Fibroblast of lung (primary cell): Measurements from ENCODE around the gene EFNA5. TPM values are rescaled to one million over a fixed set of nuclear protein-coding genes. Genes with fewer than 3 reads are reported as not detected.

Experiments
- DNase-seq, 2 donors: peaks; one replicate each; pipeline versions ENCODE4 v3.0.0 to v3.0.0-alpha.2; 2010; ENCODE audit warnings: low read depth in 2 of 2
- H2AFZ ChIP-seq: 2 replicates; pipeline ENCODE4 v1.5.1; 2012; ENCODE audit warnings: low read length, control low read depth, inconsistent platforms
- H3K27ac ChIP-seq: 2 replicates; pipeline ENCODE4 v1.5.1; 2011; ENCODE audit warnings: low read length, control low read depth; ENCODE audit not compliant: insufficient read depth
- H3K27me3 ChIP-seq: 2 replicates; pipeline ENCODE4 v1.5.1; 2011; ENCODE audit warnings: mild to moderate bottlenecking, low read length; ENCODE audit not compliant: control insufficient read depth, insufficient read depth
- H3K36me3 ChIP-seq: 2 replicates; pipeline ENCODE4 v1.5.1; 2011; ENCODE audit warnings: low read length; ENCODE audit not compliant: control insufficient read depth, insufficient read depth
- H3K4me1 ChIP-seq: 2 replicates; pipeline ENCODE4 v1.5.1; 2011; ENCODE audit warnings: low read length; ENCODE audit not compliant: control insufficient read depth, insufficient read depth; ENCODE audit errors: extremely low read depth
- H3K4me2 ChIP-seq: 2 replicates; pipeline ENCODE4 v1.5.1; 2011; ENCODE audit warnings: low read length, control low read depth; ENCODE audit not compliant: insufficient read depth; ENCODE audit errors: extremely low read depth
- H3K4me3 ChIP-seq, 4 experiments: fragments of 200-600 bp in 1 of 4; sonication (generic) in 1 of 4; replicated peaks in 1 of 4; 2 replicates each; pipeline ENCODE4 v1.5.1; 2011 to 2016; ENCODE audit warnings: low read length in 4 of 4, low read depth in 3 of 4, mild to moderate bottlenecking in 3 of 4, control low read depth in 2 of 4, inconsistent platforms in 1 of 4, mixed read lengths in 1 of 4; ENCODE audit not compliant: insufficient read depth in 1 of 4; ENCODE audit errors: control extremely low read depth in 1 of 4
- H3K79me2 ChIP-seq: 2 replicates; pipeline ENCODE4 v1.5.1; 2012; ENCODE audit warnings: mild to moderate bottlenecking, low read length, inconsistent platforms; ENCODE audit not compliant: control insufficient read depth, insufficient read depth
- H3K9ac ChIP-seq: 2 replicates; pipeline ENCODE4 v1.5.1; 2011; ENCODE audit warnings: mild to moderate bottlenecking, low read length, control low read depth; ENCODE audit not compliant: insufficient read depth
- H3K9me3 ChIP-seq: 2 replicates; pipeline ENCODE4 v1.5.1; 2012; ENCODE audit warnings: low read depth, low read length; ENCODE audit not compliant: control insufficient read depth, insufficient read depth
- H4K20me1 ChIP-seq: 2 replicates; pipeline ENCODE4 v1.5.1; 2011; ENCODE audit warnings: low read length; ENCODE audit not compliant: control insufficient read depth, insufficient read depth; ENCODE audit errors: extremely low read depth
- CTCF ChIP-seq, 2 donors: IDR thresholded peaks in 1 of 2; conservative IDR thresholded peaks in 1 of 2; 1 replicate in 1 of 2; 2 replicates in 1 of 2; pipeline ENCODE4 v1.5.1; 2011 to 2012; ENCODE audit warnings: low read length in 2 of 2, control low read depth in 1 of 2, inconsistent platforms in 1 of 2, low read depth in 1 of 2, mild to moderate bottlenecking in 1 of 2
- EZH2 ChIP-seq: IDR thresholded peaks from 2 replicates; pipeline ENCODE4 v1.5.1; 2012; ENCODE audit warnings: low read length, control low read depth, mild to moderate bottlenecking; ENCODE audit errors: missing control alignments
- polyA minus RNA-seq: library from RNA; depleted of rRNA, polyadenylated mRNA; stranded (reverse); fragments of >200 nt; gene quantifications from 2 replicates; pipeline ENCODE4 v1.2.3, GENCODE V29; 2011; ENCODE audit warnings: low replicate concordance
- polyA plus RNA-seq, 2 donors: library from polyadenylated mRNA; depleted of rRNA in 1 of 2; stranded (reverse) in 1 of 2; unstranded in 1 of 2; fragments of >200 nt; gene quantifications; 2 replicates each; pipeline ENCODE4 v1.2.1, GENCODE V29; 2011 to 2012; ENCODE audit warnings: missing spikeins in 1 of 2
- total RNA-seq: library from RNA; depleted of rRNA; stranded (reverse); fragments of >200 nt; gene quantifications from 2 replicates; pipeline ENCODE4 v1.2.1, GENCODE V29; 2014

The EFNA5 gene
- total RNA-seq, result 1.8 and 3.5 TPM in 2 replicates
- polyA plus RNA-seq, result 3.7 and 4.3 TPM in 2 replicates
- polyA plus RNA-seq (2012), result 3.9 and 5.6 TPM in 2 replicates
- polyA minus RNA-seq, result 5.6 and 13.6 TPM in 2 replicates

- Histone ChIP-seq H2AFZ (peak within 1 kb of the TSS; percentile 80), H3K9me3 (no peaks in the 10 kb centered on the region), H3K27ac (peak within 1 kb of the TSS; percentile 75), H3K79me2 (peaks cover 2% of the 10 kb centered on the region), H3K4me1 (no peaks in the 10 kb centered on the region), H3K4me3 (peak within 1 kb of the TSS; percentile 71 to 75 (median 72)), H3K27me3 (no peaks in the 10 kb centered on the region), H3K4me2 (peak within 1 kb of the TSS; percentile 96), H3K36me3 (no peaks in the 10 kb centered on the region), H3K9ac (peak within 1 kb of the TSS; percentile 63), H4K20me1 (no peaks in the 10 kb centered on the region)
- DNase-seq, result peak; percentile 65 to 70
- no peak for TF ChIP-seq CTCF (conservative IDR thresholded peaks at IDR 0.05 in 1 of 2, IDR thresholded peaks at IDR 0.05 in 1 of 2; ENCODE audit: low read depth in 1 of 2, low read length in 2 of 2)
- no peak for TF ChIP-seq EZH2
Observed at GRCh38 chr5:107670932-107671741, at the start of gene EFNA5. EFNA5 (minus strand) TSS chr5:107670937.

GRCh38 chr5:107719034-107719606, 48.4 kb upstream of the EFNA5 start:
- no peaks in the 10 kb centered on the region for H3K79me2 ChIP-seq
- H4K20me1 ChIP-seq, result no peaks in the 10 kb centered on the region
- H3K4me2 ChIP-seq, result no peak overlapping the region
- H3K27me3 ChIP-seq, result no peaks in the 10 kb centered on the region
- no peak for DNase-seq
- H3K27ac ChIP-seq, result no peak overlapping the region
- no peaks in the 10 kb centered on the region for H3K36me3 ChIP-seq
- no peaks in the 10 kb centered on the region for H3K9me3 ChIP-seq
- TF ChIP-seq CTCF (conservative IDR thresholded peaks at IDR 0.05 in 1 of 2, IDR thresholded peaks at IDR 0.05 in 1 of 2; ENCODE audit: low read depth in 1 of 2, low read length in 2 of 2) (no peak), EZH2 (no peak)
- no peak overlapping the region for H2AFZ ChIP-seq
- no peaks in the 10 kb centered on the region for H3K4me1 ChIP-seq
- H3K9ac ChIP-seq, result no peak overlapping the region
- no peak overlapping the region for H3K4me3 ChIP-seq

- H3K27me3 ChIP-seq, result no peaks in the 10 kb centered on the region
- H3K4me1 ChIP-seq, result no peaks in the 10 kb centered on the region
- H3K36me3 ChIP-seq, result no peaks in the 10 kb centered on the region
- H3K27ac ChIP-seq, result no peak overlapping the region
- H3K4me2 ChIP-seq, result no peak overlapping the region
- no peaks in the 10 kb centered on the region for H3K9me3 ChIP-seq
- H3K4me3 ChIP-seq, result no peak overlapping the region
- H3K79me2 ChIP-seq, result no peaks in the 10 kb centered on the region
- no peaks in the 10 kb centered on the region for H4K20me1 ChIP-seq
- no peak overlapping the region for H2AFZ ChIP-seq
- TF ChIP-seq CTCF (conservative IDR thresholded peaks at IDR 0.05 in 1 of 2, IDR thresholded peaks at IDR 0.05 in 1 of 2; ENCODE audit: low read depth in 1 of 2, low read length in 2 of 2) (no peak), EZH2 (no peak)
- no peak overlapping the region for H3K9ac ChIP-seq
- DNase-seq, result no peak
Observed at GRCh38 chr5:107717816-107718215, 47.1 kb upstream of the EFNA5 start.
